C4-2B (cell line): ENCODE data around the gene GTSE1.

Experiments
- H3K27ac ChIP-seq: fragments of 450-650 bp; 2 replicates; pipeline ENCODE4 v1.5.1; 2017
- ZFX ChIP-seq: fragments of 450-650 bp; IDR thresholded peaks from 2 replicates; pipeline ENCODE4 v1.6.1; 2017
- TF ChIP-seq, protein P1 (sequence below): fragments of 450-650 bp; conservative IDR thresholded peaks from 2 replicates; pipeline ENCODE4 v1.5.1; 2017; ENCODE audit warnings: mild to moderate bottlenecking

The GTSE1 gene

DNA sequence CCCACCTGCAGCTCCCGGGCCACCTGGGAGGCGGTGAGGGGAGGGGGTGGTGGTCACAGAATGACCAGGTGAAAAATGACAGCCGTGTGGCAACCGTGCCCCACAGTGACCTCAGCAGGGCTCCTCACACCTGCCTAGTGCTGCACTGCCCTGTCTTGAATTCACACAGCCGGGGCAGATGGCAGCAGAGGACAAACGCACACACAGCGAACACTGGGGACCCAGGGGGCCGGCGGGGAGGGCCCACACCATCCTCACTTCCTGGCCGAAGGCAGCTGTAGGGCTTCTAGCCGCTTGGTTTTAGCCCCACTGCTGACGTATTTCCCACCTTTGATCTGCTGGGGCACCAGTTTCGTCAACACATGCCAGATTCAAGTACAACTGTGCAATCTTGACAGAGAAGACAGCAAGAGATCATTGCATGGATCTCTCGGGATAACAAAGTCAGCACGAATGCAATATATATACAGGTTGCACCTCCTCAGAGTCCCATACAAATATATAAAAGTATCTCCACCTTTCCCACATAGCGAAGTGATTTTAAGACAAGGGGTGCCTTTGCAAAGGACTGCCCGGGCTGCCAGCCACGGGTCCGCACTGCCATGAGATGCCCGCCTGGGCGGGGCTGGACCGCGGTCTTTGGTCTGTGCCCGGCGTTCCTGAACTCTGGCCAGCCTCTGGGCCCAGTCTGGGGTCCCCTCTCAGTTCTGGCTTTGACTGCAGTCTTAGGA is 65.7 kb downstream of the GTSE1 start:
- H3K27ac ChIP-seq = no peak overlapping the region
- TF ChIP-seq, protein P1, sequence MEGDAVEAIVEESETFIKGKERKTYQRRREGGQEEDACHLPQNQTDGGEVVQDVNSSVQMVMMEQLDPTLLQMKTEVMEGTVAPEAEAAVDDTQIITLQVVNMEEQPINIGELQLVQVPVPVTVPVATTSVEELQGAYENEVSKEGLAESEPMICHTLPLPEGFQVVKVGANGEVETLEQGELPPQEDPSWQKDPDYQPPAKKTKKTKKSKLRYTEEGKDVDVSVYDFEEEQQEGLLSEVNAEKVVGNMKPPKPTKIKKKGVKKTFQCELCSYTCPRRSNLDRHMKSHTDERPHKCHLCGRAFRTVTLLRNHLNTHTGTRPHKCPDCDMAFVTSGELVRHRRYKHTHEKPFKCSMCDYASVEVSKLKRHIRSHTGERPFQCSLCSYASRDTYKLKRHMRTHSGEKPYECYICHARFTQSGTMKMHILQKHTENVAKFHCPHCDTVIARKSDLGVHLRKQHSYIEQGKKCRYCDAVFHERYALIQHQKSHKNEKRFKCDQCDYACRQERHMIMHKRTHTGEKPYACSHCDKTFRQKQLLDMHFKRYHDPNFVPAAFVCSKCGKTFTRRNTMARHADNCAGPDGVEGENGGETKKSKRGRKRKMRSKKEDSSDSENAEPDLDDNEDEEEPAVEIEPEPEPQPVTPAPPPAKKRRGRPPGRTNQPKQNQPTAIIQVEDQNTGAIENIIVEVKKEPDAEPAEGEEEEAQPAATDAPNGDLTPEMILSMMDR = no peak
- no peak for TF ChIP-seq ZFX

DNA sequence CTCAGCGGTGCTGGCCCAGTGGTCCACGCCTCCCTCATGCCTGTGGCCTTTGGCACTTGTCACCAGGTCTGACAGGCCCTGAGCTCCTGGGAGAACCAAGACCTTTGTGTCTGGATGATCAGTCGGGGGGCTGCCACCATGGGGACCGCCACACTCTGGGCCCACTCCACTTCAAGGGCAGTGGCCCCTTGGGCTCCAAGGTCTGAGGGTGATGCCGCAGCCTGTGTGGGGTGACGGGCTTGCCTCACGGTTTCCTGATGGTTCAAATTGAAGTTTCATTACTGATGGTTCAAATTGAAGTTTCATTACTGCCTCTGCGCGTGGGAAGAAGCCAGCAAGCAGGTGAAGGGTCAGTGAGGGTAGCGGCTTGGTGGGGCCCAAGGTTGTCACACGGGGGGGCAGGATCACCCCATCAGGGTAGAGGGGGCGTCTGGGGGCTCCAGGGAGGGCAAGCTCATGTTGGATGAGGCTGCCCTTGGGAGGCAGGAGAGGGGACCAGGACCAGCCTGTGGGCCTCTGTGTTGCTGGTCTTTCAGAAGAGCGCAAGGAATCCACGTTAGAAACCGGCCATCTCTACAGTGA is 66.4 kb downstream of the GTSE1 start:
- no peak overlapping the region for H3K27ac ChIP-seq
- TF ChIP-seq, protein P1 = no peak
- TF ChIP-seq ZFX = no peak

DNA sequence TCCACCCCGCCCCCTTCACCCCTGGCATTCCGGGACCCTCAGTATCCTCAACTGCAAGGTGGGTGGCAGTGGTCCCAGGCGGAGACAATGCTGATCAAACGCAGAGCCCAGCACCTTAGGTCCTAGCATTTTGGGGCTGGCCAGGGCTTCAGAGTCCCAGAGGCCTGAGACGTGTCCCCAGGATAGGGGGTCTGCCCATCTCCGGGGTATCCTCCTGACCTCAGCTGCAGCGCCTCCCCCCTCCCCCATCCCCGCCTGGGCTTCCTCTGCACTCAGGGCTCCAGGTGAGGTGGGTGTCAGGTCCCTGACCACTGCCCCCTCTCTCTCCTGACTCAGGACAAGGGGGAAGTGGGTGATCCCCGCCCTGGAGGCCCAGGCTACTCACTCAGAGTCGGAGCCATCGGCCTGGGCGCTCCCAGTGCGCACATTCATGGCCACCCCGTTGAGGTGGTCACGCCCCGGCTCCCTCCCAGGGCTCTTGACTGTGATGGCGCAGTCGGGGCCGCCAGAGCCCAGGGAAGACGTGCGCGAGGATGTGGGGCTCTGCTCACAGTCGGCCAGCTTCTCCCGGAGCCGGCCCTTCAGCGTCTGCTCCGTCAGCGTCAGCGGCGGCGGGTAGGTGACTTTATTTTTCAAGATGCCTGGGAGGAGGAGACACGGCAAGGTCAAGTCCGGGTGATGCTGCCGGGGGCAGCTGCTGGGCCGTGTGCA is 67.1 kb downstream of the GTSE1 start:
- TF ChIP-seq, protein P1 = no peak
- TF ChIP-seq ZFX = no peak

DNA sequence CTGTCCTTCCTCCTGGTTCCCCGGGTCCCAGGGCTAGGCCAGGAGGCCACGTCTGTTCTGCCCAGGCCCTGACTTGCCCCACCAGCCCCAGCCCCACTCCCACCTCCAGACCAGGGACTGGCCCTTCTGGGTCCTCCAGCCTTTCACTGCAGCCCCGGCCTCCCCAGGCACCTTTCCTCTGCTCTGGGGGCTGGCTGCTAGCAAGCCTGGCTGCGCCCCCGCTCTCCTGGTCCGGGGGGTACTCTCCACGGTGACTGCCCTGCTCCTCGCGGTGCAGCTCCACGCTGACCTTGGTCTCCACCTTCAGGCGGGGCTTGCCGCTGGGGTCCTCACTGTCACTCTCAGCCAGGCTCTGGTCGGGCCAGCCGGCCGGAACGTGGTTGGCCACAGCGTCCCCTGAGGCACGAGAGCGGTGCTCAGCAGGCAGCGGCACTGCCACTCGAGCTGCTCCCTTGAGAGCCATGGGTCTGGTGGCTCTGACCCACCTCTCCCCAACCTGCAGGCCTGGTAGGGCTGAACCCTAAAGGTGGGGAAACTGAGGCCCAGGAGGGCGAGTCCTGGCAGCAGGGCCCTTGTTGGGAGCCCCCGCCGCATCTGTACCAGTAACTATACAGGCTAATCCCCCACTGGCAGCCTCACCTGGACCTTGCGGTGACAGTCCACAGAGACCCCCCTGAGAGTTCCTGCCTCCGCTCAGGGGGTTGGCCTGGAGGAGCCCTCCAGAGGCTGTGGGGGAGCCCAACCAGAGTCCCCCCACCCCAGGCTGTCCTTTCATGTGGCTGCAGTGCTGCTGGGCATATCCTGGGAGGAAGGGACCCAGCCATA is 67.9 kb downstream of the GTSE1 start:
- TF ChIP-seq ZFX = no peak
- TF ChIP-seq, protein P1 = no peak
- no peak overlapping the region for H3K27ac ChIP-seq

More for the DNA sequence above, 67.1 kb downstream of the GTSE1 start:
- H3K27ac ChIP-seq = no peak overlapping the region

DNA sequence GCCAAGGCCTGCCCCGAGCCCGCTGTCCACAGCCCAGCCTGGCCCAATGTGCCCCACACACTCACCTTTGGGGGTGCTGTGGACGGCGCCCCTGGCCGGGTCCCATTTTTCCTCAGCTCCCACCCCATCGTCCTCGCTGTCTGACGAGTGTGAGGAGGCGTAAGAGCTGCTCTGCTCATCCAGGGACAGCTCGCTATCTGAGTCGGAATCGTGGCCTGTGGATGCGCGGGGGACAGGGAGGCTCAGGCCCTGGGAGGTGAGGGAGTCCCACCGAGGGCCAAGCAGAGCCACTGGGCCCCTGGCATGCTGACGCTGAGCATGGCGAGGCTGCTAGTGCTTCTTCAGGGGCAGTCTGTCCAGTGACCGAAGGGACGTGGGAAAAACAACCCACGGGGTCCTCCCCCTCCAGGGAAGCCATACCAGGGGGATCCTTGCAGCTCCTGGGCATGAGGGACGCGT is 68.5 kb downstream of the GTSE1 start:
- TF ChIP-seq ZFX = no peak
- H3K27ac ChIP-seq = no peak overlapping the region

DNA sequence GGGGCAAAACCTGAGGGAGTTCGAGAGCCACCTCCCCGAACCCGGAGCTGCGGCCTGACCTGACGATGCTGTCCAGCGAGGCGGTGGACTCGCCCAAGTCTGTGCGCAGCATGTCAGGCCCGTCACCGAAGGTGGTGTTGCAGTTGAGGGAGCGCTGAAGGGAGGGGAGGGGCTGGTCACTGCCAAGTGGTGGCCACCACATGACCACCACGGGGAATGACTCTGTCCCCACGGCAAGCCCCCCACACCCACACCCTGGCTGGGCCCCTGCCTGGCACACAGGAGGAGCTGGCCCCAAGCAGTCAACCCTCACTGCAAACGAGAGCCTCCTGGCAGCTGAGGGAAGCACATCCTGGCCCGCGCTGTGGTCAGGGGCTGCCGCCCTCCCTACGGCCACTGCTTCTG is 69.7 kb downstream of the GTSE1 start:
- H3K27ac ChIP-seq = no peak overlapping the region
- TF ChIP-seq, protein P1 = no peak
- TF ChIP-seq ZFX = no peak
